ENCODE measurements around the gene EFL1.

DNA sequence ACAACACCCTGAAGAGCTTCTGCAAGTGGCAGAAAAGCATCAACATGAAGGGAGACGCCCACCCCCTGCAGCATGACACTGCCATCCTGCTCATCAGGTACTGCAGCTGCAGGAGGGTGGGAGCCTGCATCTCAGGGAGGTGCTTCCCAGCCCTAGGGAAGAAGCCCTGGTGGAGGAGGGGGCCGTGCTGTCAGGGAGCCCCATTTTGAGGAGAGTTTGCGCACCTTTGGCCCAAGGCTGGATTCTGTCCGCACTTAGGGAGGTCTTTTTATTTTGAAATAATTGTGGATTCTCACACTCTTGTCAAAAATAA, 42.2 kb upstream of the EFL1 start:
- TF ChIP-seq CTCF (IDR thresholded peaks at IDR 0.05): no peak
- TF ChIP-seq POLR2A (IDR thresholded peaks at IDR 0.05): no peak

Measured in right lobe of liver (tissue), 4 donors.